Duodenal mucosa (tissue), 2 donors: Measurements from ENCODE around the gene GRK2.

Source experiments
- H3K27ac ChIP-seq: one replicate; pipeline ENCODE4 v1.7.0; 2013; ENCODE audit warnings: low read depth, low read length
- H3K27me3 ChIP-seq, 2 donors: one replicate each; pipeline ENCODE4 v1.7.0; 2013; ENCODE audit warnings: low read length in 2 of 2, control low read depth in 1 of 2; ENCODE audit not compliant: insufficient read depth in 2 of 2, control insufficient read depth in 1 of 2
- H3K36me3 ChIP-seq, 2 donors: one replicate each; pipeline ENCODE4 v1.7.0; 2013; ENCODE audit warnings: low read length in 2 of 2, control low read depth in 1 of 2; ENCODE audit not compliant: insufficient read depth in 2 of 2, control insufficient read depth in 1 of 2
- H3K4me1 ChIP-seq, 2 donors: one replicate each; pipeline ENCODE4 v1.7.0; 2013; ENCODE audit warnings: low read length in 2 of 2, control low read depth in 1 of 2; ENCODE audit not compliant: insufficient read depth in 2 of 2, control insufficient read depth in 1 of 2
- H3K4me3 ChIP-seq, 2 donors: one replicate each; pipeline ENCODE4 v1.7.0; 2013; ENCODE audit warnings: low read length in 2 of 2, low read depth in 1 of 2
- H3K9ac ChIP-seq, 2 donors: one replicate each; pipeline ENCODE4 v1.7.0; 2013; ENCODE audit warnings: low read length in 2 of 2, low read depth in 1 of 2
- H3K9me3 ChIP-seq, 2 donors: one replicate each; pipeline ENCODE4 v1.7.0; 2013; ENCODE audit warnings: low read length in 2 of 2, control low read depth in 1 of 2; ENCODE audit not compliant: control insufficient read depth in 1 of 2

GRK2 gene

GRCh38 chr11:67282876-67283371, 16.7 kb downstream of the GRK2 start:
- H3K27me3 ChIP-seq: no peaks in the 10 kb centered on the region
- no peak overlapping the region for H3K4me3 ChIP-seq
- H3K9ac ChIP-seq: no peak overlapping the region
- no peak overlapping the region for H3K27ac ChIP-seq
- no peaks in the 10 kb centered on the region for H3K9me3 ChIP-seq
- peaks cover 65 to 88% of the 10 kb centered on the region in 2 donors for H3K36me3 ChIP-seq
- H3K4me1 ChIP-seq: peaks cover 26 to 34% of the 10 kb centered on the region in 2 donors

DNA sequence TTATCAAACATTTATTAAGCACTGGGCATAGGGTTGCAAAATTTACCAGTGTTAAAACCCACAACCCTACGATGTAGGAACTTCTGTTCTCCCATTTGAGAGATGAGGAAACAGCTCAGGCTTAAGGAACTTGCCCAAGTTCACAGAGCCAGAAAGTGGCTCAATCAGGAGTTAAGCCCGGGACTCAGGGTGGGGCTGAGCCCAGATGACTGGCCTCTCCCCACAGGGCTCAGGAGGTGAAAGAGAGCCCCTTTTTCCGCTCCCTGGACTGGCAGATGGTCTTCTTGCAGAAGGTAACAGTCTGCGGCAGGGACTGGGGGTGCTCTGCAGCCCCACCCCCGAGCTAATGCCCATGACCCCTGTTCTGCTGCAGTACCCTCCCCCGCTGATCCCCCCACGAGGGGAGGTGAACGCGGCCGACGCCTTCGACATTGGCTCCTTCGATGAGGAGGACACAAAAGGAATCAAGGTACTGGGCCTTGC, 17.2 kb downstream of the GRK2 start:
- peaks cover 28 to 32% of the 10 kb centered on the region in 2 donors for H3K4me1 ChIP-seq
- no peaks in the 10 kb centered on the region for H3K27me3 ChIP-seq
- peaks cover 65 to 82% of the 10 kb centered on the region in 2 donors for H3K36me3 ChIP-seq
- no peak overlapping the region for H3K4me3 ChIP-seq
- no peak overlapping the region for H3K27ac ChIP-seq
- no peak overlapping the region for H3K9ac ChIP-seq
- H3K9me3 ChIP-seq: no peaks in the 10 kb centered on the region

DNA sequence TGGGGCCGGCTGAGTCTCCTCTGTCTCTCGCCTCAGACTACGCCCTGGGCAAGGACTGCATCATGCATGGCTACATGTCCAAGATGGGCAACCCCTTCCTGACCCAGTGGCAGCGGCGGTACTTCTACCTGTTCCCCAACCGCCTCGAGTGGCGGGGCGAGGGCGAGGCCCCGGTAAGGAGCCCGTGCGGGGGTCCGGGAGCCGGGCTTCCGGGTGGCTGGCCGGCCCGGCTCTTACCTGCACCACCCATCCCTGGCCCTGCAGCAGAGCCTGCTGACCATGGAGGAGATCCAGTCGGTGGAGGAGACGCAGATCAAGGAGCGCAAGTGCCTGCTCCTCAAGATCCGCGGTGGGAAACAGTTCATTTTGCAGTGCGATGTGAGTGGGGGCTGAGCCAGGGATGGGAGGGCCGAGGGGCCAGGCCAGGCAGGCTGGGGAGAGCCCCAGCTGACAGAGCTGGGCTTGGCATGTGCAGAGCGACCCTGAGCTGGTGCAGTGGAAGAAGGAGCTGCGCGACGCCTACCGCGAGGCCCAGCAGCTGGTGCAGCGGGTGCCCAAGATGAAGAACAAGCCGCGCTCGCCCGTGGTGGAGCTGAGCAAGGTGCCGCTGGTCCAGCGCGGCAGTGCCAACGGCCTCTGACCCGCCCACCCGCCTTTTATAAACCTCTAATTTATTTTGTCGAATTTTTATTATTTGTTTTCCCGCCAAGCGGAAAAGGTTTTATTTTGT, 18.7 kb downstream of the GRK2 start:
- no peaks in the 10 kb centered on the region for H3K27me3 ChIP-seq
- H3K9ac ChIP-seq: no peak overlapping the region
- peaks cover 26 to 28% of the 10 kb centered on the region in 2 donors for H3K4me1 ChIP-seq
- H3K4me3 ChIP-seq: no peak overlapping the region
- peaks cover 52 to 70% of the 10 kb centered on the region in 2 donors for H3K36me3 ChIP-seq
- no peak overlapping the region for H3K27ac ChIP-seq
- H3K9me3 ChIP-seq: no peaks in the 10 kb centered on the region

- no peak overlapping the region for H3K9ac ChIP-seq
- peak overlapping the region; percentile 67 for H3K27ac ChIP-seq
- peaks cover 44 to 68% of the 10 kb centered on the region in 2 donors for H3K36me3 ChIP-seq
- H3K4me3 ChIP-seq: no peak overlapping the region
- H3K9me3 ChIP-seq: no peaks in the 10 kb centered on the region
- H3K27me3 ChIP-seq: no peaks in the 10 kb centered on the region
- H3K4me1 ChIP-seq: peaks cover 34% of the 10 kb centered on the region in 2 donors
These were observed 19.5 kb downstream of the GRK2 start for GRCh38 chr11:67285541-67286498.

DNA sequence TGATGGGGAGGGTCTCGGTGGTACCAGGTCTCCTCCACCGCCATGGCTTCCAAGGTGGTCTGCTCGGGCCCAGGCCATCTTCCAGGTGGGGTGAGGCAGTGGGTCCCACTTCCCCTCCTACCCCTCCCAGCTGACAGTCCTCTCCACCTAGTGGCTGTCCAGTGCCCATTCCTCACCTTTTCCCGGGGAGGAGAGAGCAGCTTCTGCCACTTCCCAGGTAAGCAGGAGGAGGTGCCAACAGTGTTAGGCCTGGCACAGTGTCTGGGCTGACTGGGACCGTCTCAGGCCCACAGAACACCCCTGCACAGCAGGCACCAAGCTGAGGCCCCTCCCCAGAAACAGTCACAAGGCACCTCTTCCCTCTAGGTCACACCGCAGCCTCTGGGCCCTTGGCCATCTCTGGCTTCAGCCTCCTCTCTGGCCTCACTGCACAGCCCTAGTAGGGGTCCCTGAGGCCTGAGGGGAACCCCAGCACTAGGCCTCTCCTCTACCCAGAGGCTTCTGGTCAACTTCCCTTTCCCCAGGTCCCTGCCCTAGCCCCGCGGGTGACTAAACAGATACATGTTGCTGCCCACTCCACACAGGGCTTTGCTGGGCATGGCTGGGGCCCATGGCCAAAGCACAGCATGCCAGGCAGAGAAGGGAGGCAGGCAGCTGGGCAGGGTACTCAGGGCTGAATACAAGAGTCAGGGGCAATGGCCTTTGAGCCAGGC, 20.5 kb downstream of the GRK2 start:
- Histone ChIP-seq H3K4me1 (peaks cover 34 to 36% of the 10 kb centered on the region in 2 donors), H3K4me3 (no peak overlapping the region), H3K36me3 (peaks cover 40 to 63% of the 10 kb centered on the region in 2 donors), H3K27me3 (no peaks in the 10 kb centered on the region), H3K27ac (peak overlapping the region; percentile 95), H3K9ac (peak overlapping the region; percentile 0 to 71), H3K9me3 (no peaks in the 10 kb centered on the region)

DNA sequence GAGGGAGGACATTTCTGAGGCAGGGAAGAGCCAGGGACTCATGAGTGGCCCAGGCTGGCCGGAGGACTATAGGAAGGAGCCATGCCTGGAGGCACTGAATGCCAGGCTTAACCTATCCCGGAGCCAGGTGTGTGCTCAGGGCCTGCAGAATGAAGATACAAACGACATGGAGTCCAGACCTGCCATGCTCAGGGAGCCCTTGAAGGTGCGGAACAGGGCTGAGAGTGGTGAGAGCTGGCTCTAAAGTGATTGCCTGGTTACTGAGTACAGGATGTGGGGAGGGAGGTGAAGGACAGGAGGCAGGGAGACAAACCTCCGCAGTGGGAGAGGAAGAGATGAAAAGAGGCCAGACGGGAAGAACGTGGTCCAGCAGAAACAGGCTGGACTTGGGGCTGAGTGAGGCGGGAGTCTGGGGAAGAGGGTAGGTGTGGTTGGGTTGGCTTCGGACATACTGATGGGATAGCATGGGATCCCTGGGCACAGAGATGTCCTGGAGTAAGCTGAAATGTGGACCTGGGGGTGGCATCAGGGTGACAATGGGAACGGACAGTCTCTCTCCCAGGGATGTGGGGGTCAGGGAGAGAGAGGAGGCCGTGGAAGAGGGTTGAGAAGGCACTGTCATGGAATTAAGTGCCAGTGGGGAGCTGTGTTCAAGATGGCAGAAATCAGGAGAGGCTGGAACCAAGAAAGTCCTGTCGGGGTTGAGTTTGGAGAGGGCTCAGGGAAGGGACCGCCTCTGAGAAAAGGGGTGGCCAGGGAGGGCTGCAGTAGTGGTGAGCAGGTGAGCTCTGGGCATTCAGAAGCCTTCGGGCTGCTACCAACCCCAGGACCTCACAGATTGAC, 21.3 kb downstream of the GRK2 start:
- peak overlapping the region; percentile 79 to 81 for H3K4me3 ChIP-seq
- peak overlapping the region; percentile 95 for H3K27ac ChIP-seq
- peak overlapping the region; percentile 70 to 71 for H3K9ac ChIP-seq
- no peaks in the 10 kb centered on the region for H3K9me3 ChIP-seq
- H3K4me1 ChIP-seq: peaks cover 34 to 36% of the 10 kb centered on the region in 2 donors
- no peaks in the 10 kb centered on the region for H3K27me3 ChIP-seq
- H3K36me3 ChIP-seq: peaks cover 37 to 60% of the 10 kb centered on the region in 2 donors

DNA sequence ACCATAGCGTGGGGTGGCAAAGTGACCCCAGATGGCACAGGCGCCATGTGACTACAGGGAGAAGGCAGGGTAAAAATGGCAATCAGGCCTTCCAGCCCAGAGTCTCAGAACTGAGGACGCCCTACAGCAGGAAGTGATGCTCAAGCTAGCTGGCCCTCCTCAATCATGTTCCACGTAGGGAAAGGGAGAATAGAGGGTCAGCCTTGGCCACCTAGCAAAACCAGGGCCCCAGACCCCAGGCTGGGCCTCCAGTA, 21.9 kb downstream of the GRK2 start:
- Histone ChIP-seq H3K9ac (peak overlapping the region; percentile 70 to 71), H3K36me3 (peaks cover 31 to 54% of the 10 kb centered on the region in 2 donors), H3K4me1 (peaks cover 34 to 36% of the 10 kb centered on the region in 2 donors), H3K27me3 (no peaks in the 10 kb centered on the region), H3K9me3 (no peaks in the 10 kb centered on the region), H3K27ac (peak overlapping the region; percentile 95), H3K4me3 (peak overlapping the region; percentile 79 to 81)

DNA sequence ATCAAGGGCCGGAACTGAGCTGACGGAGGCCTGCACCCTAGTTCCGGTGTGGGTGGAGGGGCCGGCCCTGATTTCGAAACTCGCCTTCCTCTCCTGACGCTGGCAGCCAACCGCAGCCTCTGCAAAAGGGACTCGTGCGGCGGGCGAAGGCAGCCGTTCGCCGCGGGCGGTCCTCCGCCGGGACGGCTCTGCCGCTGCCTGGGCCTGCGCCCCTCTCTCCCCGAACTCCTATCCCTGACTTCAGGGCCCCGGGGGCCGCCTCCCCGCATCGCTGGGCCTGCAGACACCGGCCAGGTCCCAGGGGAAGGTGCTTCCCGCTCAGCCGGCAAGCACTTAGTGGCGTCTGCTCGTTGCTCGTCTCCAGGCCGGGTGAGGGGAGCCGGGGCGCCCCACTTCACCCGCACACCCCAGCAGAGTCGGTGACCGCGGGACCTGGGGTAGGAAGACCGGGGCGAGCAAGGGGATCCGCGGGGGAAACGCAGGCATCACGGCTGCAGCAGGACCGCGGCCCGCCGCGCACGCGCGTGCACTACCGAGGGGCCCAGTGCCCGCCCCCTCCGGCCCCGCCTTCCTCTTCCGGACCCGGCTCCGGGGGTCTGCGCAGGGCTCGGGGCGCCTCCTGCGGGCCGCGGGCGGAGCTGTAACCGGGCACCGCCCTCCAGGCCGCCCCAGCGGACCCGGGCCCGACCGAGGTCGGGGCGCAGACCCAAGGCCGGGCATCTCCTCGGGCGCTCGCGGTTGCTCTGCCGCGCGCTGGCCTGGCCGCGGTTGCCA, 22.4 kb downstream of the GRK2 start:
- Histone ChIP-seq H3K4me1 (peaks cover 34 to 36% of the 10 kb centered on the region in 2 donors), H3K4me3 (peak overlapping the region; percentile 79 to 81), H3K9me3 (no peaks in the 10 kb centered on the region), H3K9ac (peak overlapping the region; percentile 70 to 71), H3K27me3 (no peaks in the 10 kb centered on the region), H3K27ac (peak overlapping the region; percentile 95), H3K36me3 (peaks cover 26 to 49% of the 10 kb centered on the region in 2 donors)
